ENCODE data around the gene HMG20A.

The HMG20A gene

DNA sequence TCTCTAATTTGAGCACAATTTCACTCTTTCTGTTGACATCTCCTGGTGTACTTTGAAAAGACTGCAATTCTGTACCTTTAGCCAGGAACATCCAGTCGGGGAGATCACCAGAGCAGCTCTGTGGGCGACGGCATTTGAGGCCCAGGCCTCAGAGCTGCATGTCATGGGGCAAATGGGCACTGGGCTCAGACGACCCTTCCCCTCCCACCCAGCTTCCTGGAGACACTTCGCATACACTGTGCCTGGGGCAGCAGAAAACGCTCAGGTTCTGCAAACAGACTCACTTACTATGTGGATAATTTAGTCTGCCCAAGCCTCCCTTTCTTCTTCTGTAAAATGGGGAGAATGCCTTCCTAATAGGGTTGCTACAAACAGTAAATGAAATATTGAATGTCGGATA, 96.9 kb downstream of the HMG20A start:
- DNase-seq (ENCODE audit: low spot score), result no peak

DNA sequence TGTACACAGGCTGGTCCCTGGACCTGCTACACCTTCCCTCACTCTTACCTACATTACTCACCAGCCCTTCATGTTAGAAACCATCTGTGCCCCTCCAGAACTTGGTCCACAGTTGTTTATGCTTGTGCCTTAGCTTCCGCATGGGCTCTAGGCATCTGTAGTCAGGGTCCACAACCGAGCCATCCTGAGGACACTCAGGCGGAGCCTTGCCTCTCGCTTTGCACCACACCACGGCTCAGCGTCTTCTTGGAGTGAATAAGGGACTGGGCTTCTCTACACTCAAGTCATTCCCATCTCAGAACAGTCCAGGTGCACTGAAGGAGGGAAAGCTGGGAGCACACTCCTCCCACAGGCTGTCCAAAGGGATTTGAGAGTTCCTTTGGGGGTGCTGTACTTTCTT, 97.8 kb downstream of the HMG20A start:
- DNase-seq (ENCODE audit: low spot score), result no peak

DNA sequence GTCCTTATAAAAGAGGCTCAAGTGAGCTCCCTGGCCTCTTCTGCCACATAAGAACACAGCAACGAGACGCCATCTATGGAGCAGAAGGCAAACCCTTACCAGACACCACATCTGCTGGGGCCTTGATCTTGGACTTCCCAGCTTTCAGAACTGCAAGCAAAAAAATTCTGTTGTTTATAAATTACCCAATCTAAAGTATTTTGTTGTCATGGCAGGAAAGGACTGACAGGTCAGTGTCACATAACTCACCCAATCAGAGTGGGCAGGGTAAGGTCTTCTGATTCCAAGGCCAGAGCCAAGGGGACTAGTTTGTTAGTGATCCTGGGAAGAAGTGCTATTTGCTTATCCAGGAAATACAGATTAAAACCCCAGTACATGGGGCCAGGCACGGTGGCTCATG, 98.9 kb downstream of the HMG20A start:
- DNase-seq (ENCODE audit: low spot score), result peak; percentile 38

DNA sequence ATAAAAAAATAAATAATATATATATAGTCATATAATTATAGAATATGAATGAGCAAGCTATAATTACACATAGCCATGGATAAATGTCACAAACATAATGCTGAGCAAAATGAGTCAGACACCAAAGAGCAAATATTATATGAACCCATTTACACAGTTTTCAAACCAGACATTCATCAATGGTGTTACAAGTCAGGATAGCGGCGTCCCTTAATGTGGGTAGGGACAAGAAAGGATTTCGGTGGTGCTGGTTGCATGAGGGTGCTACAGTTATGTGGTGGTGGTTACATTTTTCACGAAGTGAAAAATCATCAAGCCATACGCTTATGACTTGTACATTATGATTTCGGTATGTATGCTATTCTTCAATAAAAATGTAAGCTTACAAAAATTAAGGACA, 100.5 kb downstream of the HMG20A start:
- no peak for DNase-seq (ENCODE audit: low spot score)

DNA sequence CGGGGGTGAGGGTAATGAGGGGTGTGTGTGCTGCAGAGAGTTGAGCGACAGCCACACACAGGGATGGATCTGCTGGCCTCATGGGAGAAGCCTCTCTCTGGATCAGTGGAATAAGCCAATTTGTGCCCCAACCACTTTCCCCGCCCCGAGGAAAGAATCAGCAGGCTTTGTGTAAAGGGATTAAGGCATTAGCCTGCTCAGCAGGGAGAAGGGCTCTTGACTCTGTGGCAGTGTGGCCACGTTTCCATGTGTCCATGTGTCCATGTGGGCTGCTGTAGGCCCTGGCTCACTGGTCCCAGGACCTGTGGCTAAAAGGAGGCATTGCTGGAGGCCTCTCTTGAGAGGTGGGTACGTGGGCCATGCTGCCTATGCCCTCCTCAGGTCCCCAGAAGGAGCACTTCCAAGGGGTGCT, 104.7 kb downstream of the HMG20A start:
- peak; percentile 51 for DNase-seq (ENCODE audit: low spot score)

DNA sequence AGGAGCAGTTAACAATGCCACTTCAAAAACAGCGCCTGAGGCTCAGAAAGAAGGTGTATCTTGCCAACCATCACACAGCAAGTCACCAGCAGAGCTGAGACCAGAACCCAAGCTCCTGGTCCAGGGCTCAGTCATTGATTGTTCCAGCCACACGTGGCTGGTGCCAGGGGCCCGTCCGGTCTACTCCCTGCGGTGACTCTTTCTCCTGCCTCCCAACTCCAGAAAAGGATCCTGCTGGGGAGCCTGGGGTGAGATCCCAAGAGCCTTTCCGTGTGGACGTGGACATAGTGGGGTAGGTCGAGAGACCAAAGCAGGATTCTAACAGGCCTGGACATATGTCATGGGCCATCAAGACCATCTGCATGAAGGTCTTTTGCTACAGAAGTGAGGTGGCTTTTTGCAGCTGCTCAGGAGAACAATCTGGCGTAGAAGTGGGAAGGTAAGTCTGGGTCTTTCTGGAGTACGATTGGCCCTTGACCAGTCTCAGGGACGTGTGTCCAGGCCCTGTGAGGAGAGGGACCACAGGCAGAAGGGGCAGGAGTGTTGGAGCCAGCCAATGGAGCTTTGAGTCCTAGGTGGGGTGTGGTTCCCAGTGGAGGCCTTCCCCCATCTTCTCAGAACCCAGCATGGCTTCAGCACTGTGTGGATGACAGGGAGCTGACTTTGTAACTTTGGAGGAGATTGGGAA, 105.4 kb downstream of the HMG20A start:
- peak; percentile 52 for DNase-seq (ENCODE audit: low spot score)

DNA sequence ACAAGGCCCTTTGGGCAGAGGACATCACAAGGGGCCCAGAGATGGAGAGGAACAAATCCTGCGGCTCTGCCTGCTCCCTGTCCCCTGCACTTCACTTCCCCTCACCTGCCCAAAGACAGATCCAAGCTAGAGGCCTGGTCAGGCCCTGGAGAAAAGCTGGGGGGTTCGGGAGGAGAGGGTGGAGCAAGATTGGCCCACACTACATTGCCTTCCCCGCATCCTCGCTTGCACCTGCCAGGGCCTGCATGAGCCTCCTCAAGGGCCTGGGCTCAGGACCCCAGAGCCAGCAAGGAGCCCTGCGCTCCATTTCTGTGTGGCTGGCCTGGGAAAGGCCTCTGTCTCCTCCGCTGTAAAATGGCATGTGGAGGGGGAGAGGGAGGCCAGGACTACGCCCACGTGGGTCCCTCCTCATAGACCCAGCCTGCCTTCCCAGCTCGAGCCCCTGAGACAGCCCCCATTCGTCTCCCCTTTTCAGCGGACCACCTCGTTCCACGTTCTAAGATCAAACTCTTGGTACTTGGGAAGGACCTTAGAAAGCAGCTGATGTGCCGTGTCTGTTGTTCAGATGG, 106.0 kb downstream of the HMG20A start:
- DNase-seq (ENCODE audit: low spot score), result peak; percentile 54

DNA sequence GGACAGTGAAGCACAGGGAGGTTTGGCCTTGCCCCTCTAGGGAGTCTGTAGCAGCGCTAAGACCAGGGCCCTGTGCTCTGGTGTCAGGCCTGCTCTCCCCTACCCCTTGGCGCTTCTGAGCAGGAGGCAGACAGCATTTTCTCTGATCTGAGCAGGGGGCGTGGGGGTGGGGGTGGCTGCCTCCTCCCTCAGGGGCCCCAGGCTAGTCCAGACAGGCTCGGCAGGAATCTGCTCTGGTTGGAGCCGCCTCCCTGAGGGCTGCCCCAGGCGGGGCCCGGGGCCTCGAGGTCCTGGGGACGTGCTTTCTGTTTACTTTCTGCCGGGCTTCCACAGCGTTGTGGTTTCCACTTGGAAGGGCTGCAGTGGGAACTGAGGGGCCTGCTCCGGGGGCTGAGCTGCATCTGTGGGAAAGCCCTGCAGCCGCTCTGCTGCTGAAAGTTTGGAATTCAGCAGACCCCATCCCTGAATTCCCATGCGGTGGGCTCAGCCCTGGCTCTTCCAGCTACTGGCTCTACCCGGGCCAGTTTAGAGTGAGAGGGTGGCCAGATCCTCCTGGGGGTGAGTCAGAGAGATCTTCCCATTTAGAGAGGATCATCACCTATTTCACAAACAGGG, 106.6 kb downstream of the HMG20A start:
- DNase-seq (ENCODE audit: low spot score), result peak; percentile 78

DNA sequence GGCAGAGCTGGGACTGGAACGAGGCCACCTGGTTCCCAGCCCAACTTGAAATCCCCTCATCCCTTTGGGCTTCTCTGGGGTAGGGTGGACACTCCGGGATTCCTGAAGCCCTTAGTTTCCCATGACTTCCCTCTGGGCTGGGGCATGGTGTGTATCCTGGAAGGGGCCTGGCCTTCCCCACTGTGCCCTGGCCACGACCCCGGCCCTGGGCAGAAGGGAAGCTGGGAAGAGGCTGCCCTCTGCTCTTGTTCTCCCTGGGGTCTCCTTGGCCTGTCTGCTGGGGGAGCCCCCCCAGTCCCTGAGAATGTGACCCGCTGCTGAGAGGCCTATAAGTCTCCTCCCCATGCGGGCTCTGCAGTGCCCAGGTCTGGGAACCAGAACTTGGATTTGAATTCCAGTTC, 107.1 kb downstream of the HMG20A start:
- DNase-seq (ENCODE audit: low spot score), result no peak

DNA sequence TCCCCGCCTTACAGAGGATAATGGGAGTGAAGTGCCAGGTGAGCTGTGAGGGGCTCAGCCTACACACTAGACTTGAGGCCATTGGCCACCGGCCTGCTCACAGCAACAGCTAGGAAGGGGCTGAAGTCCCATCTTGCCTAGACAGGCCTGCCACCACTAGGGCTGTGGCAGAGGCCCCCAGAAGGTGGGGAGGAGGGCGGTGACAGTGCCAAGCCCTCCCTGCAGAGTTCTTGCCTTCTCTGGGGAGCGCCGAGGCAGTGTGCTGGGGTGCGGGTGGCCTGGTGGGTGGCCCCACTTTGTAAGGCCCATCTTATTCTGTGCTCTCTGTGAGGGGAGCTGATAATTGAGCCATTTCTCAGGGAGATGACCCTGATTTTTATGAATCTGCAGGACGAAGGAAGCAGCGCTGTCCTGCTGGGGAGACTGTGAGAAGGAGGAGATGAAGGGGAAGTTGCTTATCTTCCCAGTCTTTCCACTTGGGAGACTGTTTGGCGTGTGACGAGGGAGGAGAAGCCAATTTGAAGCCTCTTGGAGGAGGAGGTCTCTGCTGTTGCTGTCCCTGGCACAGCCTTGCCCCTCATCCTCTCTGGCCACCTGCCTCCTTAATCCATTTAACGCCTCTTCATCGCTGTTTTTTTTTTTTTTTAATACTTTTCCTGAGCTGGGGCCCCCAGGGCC, 107.7 kb downstream of the HMG20A start:
- DNase-seq (ENCODE audit: low spot score), result peak; percentile 57

DNA sequence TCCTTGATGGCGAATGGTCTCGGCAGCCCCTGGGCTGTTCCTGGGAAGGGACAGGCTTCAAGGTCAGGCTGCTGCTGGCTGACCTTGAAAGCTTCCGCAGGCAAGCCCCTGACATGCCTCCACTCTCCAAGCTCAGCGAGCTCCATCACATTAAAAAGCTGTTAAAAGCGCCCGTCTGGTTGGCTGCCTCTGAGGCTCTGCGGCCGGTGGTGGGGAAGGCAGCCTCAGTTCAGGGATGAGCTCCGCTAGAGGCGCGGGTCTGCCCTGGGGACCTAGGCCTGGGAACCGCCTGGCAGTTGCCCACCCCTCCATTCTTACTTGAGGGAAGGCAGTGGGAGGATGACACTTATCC, 108.3 kb downstream of the HMG20A start:
- peak; percentile 66 for DNase-seq (ENCODE audit: low spot score)

DNA sequence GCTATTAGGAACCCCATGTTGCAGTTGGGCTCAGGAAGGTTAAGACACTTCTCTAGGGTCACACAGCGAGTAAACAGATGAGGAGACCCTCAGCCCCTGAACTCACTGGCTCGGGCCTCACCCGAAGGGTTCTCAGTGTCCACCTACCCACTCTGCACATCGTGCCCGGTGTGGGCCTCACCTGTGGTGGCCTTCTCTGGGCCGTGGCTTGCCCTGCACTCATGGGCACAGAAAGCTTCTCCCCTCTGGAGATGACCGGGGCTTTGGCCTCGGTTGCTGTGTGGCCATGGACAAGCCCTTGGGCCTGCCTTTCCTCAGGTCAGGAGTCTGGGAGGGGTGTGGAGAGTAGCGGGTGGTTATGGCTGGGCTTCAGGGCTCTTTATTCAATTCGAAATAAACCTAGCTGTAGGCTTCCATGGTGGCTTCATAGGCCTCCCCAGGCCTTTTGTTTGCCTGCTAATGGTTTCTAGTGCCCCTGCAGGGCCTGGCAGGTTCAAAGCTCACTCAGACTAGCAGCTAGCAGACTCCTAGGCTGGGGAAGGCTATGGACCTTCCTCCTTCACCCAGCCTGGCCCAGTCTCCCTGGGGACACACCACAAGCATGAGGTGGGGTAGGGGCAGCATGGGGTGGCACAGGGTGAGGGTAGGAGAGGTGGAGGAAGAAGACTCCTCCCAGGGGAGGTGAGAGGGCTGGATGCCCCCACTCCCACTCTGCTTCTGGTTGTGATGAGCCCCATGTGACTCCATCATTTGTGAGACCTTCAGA, 108.9 kb downstream of the HMG20A start:
- peak; percentile 49 for DNase-seq (ENCODE audit: low spot score)

DNA sequence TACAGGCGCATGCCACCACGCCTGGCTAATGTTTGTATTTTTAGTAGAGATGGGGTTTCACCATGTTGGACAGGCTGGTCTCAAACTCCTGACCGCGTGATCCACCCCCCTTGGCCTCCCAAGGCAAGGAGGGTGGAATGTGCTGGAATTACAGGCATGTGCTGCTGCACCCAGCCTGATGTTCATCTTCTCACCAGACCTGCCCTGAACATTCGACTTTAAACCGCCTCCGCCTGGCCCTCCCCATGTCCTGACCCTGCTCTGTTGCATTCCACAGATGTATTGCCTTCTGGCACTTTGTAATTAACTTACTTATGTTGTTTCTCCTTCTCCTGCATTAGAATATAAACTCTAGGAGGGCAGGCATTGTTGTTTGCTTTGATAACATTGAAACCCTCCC, 109.9 kb downstream of the HMG20A start:
- DNase-seq (ENCODE audit: low spot score), result no peak

DNA sequence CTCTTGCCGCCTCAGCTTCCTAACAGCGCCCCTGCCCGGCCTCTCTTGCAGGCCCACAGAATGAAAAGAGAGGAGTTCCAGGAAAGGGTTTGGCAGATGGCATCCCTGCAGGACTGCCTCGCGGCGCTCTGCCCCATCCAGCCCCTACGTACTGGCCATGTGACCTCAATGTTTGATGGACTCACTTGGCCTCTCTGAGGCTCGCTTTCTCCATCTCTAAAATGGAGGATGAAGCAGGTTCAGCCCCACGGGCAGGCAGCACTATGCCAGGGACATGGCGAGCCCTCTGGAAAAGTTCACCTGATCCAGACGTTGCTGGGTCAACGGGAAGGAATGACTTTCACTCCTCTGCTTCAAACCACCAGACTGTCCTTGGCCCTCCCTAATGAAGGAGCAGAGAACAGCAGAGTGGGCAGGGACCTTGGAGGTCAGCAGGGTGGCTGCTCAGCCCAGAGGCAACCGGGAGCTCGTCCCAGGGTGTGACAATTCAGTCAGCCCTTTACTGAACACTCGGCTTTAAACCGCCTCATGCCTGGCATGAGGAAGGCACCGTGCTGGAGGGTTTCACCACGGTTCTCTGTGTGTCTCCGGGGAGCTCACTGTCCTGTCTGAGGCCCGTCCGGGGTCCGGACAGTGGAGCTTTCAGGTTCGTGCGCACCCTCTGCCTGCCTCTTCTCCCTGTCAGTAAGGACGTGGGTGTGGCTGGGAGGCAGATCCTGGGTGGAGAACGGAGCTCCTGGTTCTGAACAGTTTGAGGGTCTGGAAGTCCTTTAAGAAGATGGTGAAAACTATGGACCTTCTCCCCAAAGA, 110.7 kb downstream of the HMG20A start:
- peak; percentile 57 for DNase-seq (ENCODE audit: low spot score)

DNA sequence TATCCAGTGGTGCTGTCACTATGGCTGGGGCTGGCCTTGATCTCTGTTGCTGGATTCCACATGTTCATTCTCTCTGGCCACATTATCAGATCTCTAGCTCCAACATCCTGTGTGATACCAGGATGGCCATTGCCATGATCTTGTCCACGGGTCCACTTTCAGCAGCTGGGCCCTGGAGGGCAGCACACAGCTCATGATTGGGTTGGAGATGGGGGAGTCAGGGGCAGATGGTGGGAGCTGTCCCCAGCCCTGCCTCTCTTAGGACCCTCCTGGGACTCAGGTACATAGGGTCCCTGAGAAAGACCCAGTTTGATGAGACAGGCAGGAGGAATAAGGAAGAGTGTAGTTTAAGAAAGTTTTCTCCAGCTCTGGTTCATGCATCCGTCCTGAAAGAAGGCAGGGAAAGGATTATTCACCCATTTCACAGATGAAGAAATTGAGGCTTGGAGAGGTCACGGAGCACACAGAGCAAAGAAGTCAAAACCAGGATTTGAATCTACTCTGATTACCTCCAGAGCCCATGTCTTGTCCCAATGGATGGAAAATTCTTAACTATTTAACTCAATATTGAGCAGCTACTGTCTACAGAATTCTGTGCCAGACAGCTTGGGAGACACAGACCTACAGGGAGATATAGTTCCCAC, 111.5 kb downstream of the HMG20A start:
- no peak for DNase-seq (ENCODE audit: low spot score)

DNA sequence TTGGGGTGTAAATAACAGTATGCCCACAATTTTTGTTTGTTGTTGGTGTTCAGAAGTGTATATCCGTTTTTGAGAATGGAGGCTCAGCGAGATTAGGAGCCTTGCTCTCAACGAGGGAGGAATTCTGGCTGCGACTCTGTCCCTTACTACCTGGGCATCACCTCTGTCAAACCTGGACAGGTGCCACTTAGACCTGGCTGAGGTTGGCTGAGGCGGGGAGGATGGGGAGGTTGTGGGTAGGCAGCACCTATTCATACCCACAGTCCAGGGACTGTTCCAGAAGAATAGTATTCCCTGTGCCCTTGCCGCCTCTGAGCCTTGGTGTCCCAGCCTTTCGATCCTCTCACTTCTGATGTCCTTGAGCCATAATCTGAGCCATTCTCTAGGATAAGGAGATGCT, 112.2 kb downstream of the HMG20A start:
- DNase-seq (ENCODE audit: low spot score), result peak; percentile 58

DNA sequence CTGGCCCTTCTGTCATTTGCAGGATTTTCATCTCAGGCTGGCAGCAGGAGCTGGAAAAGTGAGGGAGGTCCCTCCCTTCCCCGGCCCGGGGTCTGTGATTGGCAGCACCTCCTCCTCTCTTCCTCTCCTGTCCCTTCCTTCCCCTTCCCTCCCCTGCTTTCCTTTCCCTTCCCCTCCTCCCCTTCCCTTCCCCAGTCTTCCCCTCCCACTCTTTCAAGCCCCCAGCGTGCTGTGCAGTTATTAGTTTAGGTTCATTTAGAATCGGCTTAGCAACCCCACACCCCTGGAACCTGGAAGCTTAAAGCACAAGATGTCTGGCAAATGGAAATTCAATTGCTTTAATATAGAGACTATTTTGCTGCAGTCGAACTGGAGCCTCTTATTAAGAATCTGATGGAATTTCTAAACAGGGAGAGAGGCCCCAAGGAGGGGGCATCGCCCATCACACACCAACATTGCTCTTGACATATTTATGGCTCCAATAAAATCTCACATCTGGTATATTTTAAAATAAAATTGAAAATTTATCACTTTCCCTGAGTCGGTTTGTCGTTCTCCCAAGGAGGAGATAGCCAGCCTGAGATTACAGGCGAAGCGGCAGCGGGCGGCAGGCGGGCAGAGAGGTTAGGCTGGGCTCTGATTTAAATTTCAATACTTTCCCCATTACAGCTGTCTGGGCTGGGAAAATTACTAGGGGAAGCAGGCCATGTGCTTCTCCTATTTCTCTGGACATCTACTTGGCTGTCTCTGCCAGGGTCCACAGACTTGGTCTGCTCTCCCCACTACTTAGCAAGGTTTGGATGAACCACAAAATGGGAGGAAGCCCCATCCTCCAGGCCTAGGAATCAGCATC, 113.1 kb downstream of the HMG20A start:
- peak; percentile 66 for DNase-seq (ENCODE audit: low spot score)

Measured in left forelimb (tissue), 1 donor.